Measurements from ENCODE around the gene ITGB3. TPM values are rescaled to one million over a fixed set of nuclear protein-coding genes. Genes with fewer than 3 reads are reported as not detected.

ITGB3 gene
- total and polyA plus RNA-seq, 2 of the 4 experiments (the other 2 are of a cell fraction) = 9.8 to 17.6 TPM

DNA sequence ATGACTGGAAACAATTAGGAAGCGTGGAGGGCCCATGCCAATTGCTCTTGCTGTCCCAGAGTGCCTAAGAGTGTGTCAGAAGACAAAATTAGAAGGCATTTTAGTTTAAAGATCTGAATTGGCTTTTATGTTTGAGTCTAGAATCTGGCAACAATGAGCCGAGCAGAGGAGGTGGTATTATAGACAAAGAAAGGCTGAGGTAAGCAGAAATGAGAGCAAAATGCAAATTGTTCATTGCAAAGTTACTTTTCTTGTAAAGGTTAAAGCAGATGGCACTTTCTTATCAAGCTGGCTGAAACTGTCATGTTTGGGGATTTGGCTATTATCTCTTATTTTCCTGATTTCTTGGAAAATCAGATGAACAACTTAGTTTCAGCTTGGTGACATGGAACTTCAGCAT is 41.2 kb upstream of the ITGB3 start:
- in situ Hi-C loops (cut with MboI; ENCODE audit: low sequenced_read_pairs) = no loop called here
- no peak overlapping the region for H2AK9ac ChIP-seq (replicated peaks; ENCODE audit: low read depth, low read length, poor library complexity)

More for the DNA sequence above, 41.2 kb upstream of the ITGB3 start:
- ATAC-seq (ENCODE audit: low read depth) (no peak), DNase-seq (no peak)
- peaks cover 3% of the 10 kb centered on the region for H3K4me1 ChIP-seq (ENCODE audit: control insufficient read depth, insufficient read depth, low read length)
- no peak overlapping the region for H3K23ac ChIP-seq (ENCODE audit: low read depth, low read length)
- H3K79me1 ChIP-seq (ENCODE audit: low read depth in 1 of 2, low read length in 2 of 2) = no peaks in the 10 kb centered on the region
- no peaks in the 10 kb centered on the region for H3K9me3 ChIP-seq (ENCODE audit: control insufficient read depth, insufficient read depth, low read length)
- no peak overlapping the region for H2BK15ac ChIP-seq (ENCODE audit: low read depth, low read length)
- no peak overlapping the region for H4K5ac ChIP-seq (ENCODE audit: low read depth, low read length)
- H2BK5ac ChIP-seq (ENCODE audit: low read depth, low read length, poor library complexity, severe bottlenecking) = no peak overlapping the region
- H4K91ac ChIP-seq (ENCODE audit: insufficient read depth, low read depth, low read length) = no peak overlapping the region
- no peak overlapping the region for H2AFZ ChIP-seq (replicated peaks; ENCODE audit: low read length, poor library complexity)
- no peak overlapping the region for H3K14ac ChIP-seq (replicated peaks; ENCODE audit: low read depth, low read length)
- no peak overlapping the region for H3K4me2 ChIP-seq (ENCODE audit: low read depth, low read length)
- POLR2A ChIA-PET (ENCODE audit: unreplicated experiment) = no interaction called here
- no peak overlapping the region for H3K18ac ChIP-seq (ENCODE audit: low read depth, low read length)
- H3K9me1 ChIP-seq (ENCODE audit: insufficient read depth, low read length) = no peaks in the 10 kb centered on the region
- no peak overlapping the region for H3K56ac ChIP-seq (ENCODE audit: extremely low read depth, insufficient read depth, low read length)
- TF ChIP-seq MAFK (IDR thresholded peaks at IDR 0.05; ENCODE audit: low read depth, low read length) = peak; percentile 81
- TF ChIP-seq, protein P1, sequence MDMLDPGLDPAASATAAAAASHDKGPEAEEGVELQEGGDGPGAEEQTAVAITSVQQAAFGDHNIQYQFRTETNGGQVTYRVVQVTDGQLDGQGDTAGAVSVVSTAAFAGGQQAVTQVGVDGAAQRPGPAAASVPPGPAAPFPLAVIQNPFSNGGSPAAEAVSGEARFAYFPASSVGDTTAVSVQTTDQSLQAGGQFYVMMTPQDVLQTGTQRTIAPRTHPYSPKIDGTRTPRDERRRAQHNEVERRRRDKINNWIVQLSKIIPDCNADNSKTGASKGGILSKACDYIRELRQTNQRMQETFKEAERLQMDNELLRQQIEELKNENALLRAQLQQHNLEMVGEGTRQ (IDR thresholded peaks at IDR 0.05; ENCODE audit: low read depth, low read length) = no peak
- H3K4me3 ChIP-seq (ENCODE audit: insufficient read depth, low read depth, low read length) = no peak overlapping the region
- BruUV-seq (replicated peaks) = no TSS peak
- CTCF ChIA-PET = no interaction called here
- no peak overlapping the region for H4K8ac ChIP-seq (ENCODE audit: low read depth in 2 of 2, low read length in 2 of 2)
- no peak overlapping the region for H3K9ac ChIP-seq (ENCODE audit: low read depth, low read length)
- WGBS, 2 experiments (ENCODE audit: extremely low coverage in 2 of 2, insufficient read length in 1 of 2) = 80% methylated on average over 1 of the region's 2 CpGs; no CpG with 5 or more reads in 1 of the 2 experiments
- peaks cover 8% of the 10 kb centered on the region for H3K27me3 ChIP-seq (ENCODE audit: control insufficient read depth, insufficient read depth, low read length)
- H4K20me1 ChIP-seq (ENCODE audit: insufficient read depth, low read length) = no peaks in the 10 kb centered on the region
- no peak overlapping the region for H3K4ac ChIP-seq (ENCODE audit: low read depth, low read length)
- no peaks in the 10 kb centered on the region for H3K36me3 ChIP-seq (ENCODE audit: control insufficient read depth, insufficient read depth, low read length)
- H2BK20ac ChIP-seq (ENCODE audit: low read depth, low read length) = no peak overlapping the region
- dilution Hi-C loops (cut with HindIII; ENCODE audit: low sequenced_read_pairs, unreplicated experiment) = no loop called here
- intact Hi-C loops (cut with micrococcal nuclease) = no loop called here
- H3K27ac ChIP-seq (ENCODE audit: insufficient read depth, low read length) = no peak overlapping the region
- no peak overlapping the region for H2AK5ac ChIP-seq (ENCODE audit: low read depth, low read length)
- H2BK120ac ChIP-seq (ENCODE audit: low read depth, low read length) = no peak overlapping the region
